Gastroesophageal sphincter (tissue), 3 donors: ENCODE measurements around the gene SLC25A13.

Experiments used
- CTCF ChIP-seq, 4 experiments: fragments of 200-600 bp in 2 of 4; fragments of 450-650 bp in 2 of 4; sonication (generic) in 1 of 4; IDR thresholded peaks; one replicate each; pipeline ENCODE4 v1.5.1; 2017 to 2019; ENCODE audit warnings: antibody characterized with exemption in 4 of 4, mild to moderate bottlenecking in 2 of 4, moderate library complexity in 2 of 4
- EP300 ChIP-seq: sonication (generic); formaldehyde crosslinking; IDR thresholded peaks from one replicate; pipeline ENCODE4 v1.6.1; 2017; ENCODE audit warnings: antibody characterized with exemption, mild to moderate bottlenecking
- POLR2A ChIP-seq, 2 donors: fragments of 450-650 bp; IDR thresholded peaks; one replicate each; pipeline ENCODE4 v1.6.1; 2017; ENCODE audit warnings: antibody characterized with exemption in 2 of 2, mild to moderate bottlenecking in 2 of 2, moderate library complexity in 1 of 2
- POLR2AphosphoS5 ChIP-seq: sonication (generic); formaldehyde crosslinking; IDR thresholded peaks from one replicate; pipeline ENCODE4 v1.6.1; 2017; ENCODE audit warnings: antibody characterized with exemption

- no peak for TF ChIP-seq POLR2AphosphoS5
- no peak for TF ChIP-seq CTCF (IDR thresholded peaks at IDR 0.05)
- no peak for TF ChIP-seq POLR2A (IDR thresholded peaks at IDR 0.05)
- no peak for TF ChIP-seq EP300
Measured at GRCh38 chr7:96111405-96111804, 210.5 kb downstream of the SLC25A13 start.
